A549 (cell line): ENCODE measurements around the gene CLSTN2. TPM values are rescaled to one million over a fixed set of nuclear protein-coding genes. Genes with fewer than 3 reads are reported as not detected.

Source experiments
- ATAC-seq, 2 experiments: fragments of 200-7000 bp in 1 of 2; fragments of >200 bp in 1 of 2; cut with Nextera tagmentation in 1 of 2; cut with Tn5 transposase in 1 of 2; 3 replicates each; pipeline versions ENCODE4 v1.8.0 to v1.9.1; 2018 to 2020; ENCODE audit warnings: mild to moderate bottlenecking in 1 of 2, moderate library complexity in 1 of 2
- CTCF ChIA-PET: fragments of 300-600 bp; sonication (Branson Sonifier 250); formaldehyde crosslinking; extraction: SDS; loops from one replicate; lab custom pipeline; 2021; ENCODE audit warnings: antibody characterized with exemption, inconsistent platforms; lab: Yijun Ruan, JAX
- POLR2A ChIA-PET: fragments of 350-600 bp; formaldehyde crosslinking; extraction: SDS; loops from one replicate; lab custom pipeline; 2021; ENCODE audit warnings: antibody characterized with exemption, inconsistent platforms; lab: Yijun Ruan, JAX
- DNase-seq, 2 experiments: peaks; one replicate each; pipeline versions ENCODE4 v3.0.0 to v3.0.0-alpha.2; 2011 to 2016; ENCODE audit warnings: low read depth in 1 of 2, low spot score in 1 of 2
- FAIRE-seq: peaks from 2 replicates; lab custom pipeline; 2011; peaks lifted over from hg19 to GRCh38; lab: Jason Lieb, UNC
- H3K27ac ChIP-seq, 2 experiments: fragments of >200 bp; sonication (Bioruptor Twin); formaldehyde crosslinking; 3 replicates each; pipeline ENCODE4 v1.5.1; 2016 to 2017
- H3K4me1 ChIP-seq: fragments of >200 bp; sonication (Bioruptor Twin); formaldehyde crosslinking; 3 replicates; pipeline ENCODE4 v1.6.1; 2016
- H3K4me2 ChIP-seq: fragments of >200 bp; sonication (Bioruptor Twin); formaldehyde crosslinking; 3 replicates; pipeline ENCODE4 v1.6.1; 2016
- H3K4me3 ChIP-seq: fragments of >200 bp; sonication (Bioruptor Twin); formaldehyde crosslinking; 3 replicates; pipeline ENCODE4 v1.5.1; 2016
- H3K9me3 ChIP-seq: fragments of >200 bp; sonication (Bioruptor Twin); formaldehyde crosslinking; 3 replicates; pipeline ENCODE4 v1.6.1; 2016
- CEBPB ChIP-seq, 2 experiments: fragments of >200 bp in 1 of 2; sonication (Bioruptor Twin) in 1 of 2; formaldehyde crosslinking in 1 of 2; IDR thresholded peaks; 2 replicates each; pipeline ENCODE4 v1.6.1; 2012 to 2016
- EHF ChIP-seq: fragments of 250-450 bp; sonication (Bioruptor Pico); IDR thresholded peaks from 2 replicates; pipeline ENCODE4 v1.5.0; 2020; ENCODE audit warnings: mild to moderate bottlenecking
- ELK1 ChIP-seq: fragments of 150-350 bp; IDR thresholded peaks from 2 replicates; pipeline ENCODE4 v1.6.1; 2014; ENCODE audit warnings: low read depth, mild to moderate bottlenecking, low read length
- FOSL2 ChIP-seq, 2 experiments: fragments of 450-650 bp in 1 of 2; fragments of >200 bp in 1 of 2; sonication (Bioruptor Twin) in 1 of 2; formaldehyde crosslinking; IDR thresholded peaks; 2 replicates each; pipeline versions ENCODE4 v1.5.0 to v1.6.1; 2016 to 2020; ENCODE audit warnings: mild to moderate bottlenecking in 1 of 2, moderate library complexity in 1 of 2
- FOXS1 ChIP-seq: fragments of 250-450 bp; sonication (Bioruptor Pico); IDR thresholded peaks from 2 replicates; pipeline ENCODE4 v1.5.0; 2020; ENCODE audit warnings: mild to moderate bottlenecking, moderate library complexity
- HES2 ChIP-seq: fragments of >200 bp; sonication (Bioruptor Twin); formaldehyde crosslinking; IDR thresholded peaks from 2 replicates; pipeline ENCODE4 v1.6.1; 2016
- HOXA7 ChIP-seq: fragments of 250-450 bp; sonication (Bioruptor Pico); IDR thresholded peaks from 2 replicates; pipeline ENCODE4 v1.5.0; 2020; ENCODE audit warnings: mild to moderate bottlenecking, moderate library complexity
- JUNB ChIP-seq: fragments of >200 bp; sonication (Bioruptor Twin); formaldehyde crosslinking; IDR thresholded peaks from 2 replicates; pipeline ENCODE4 v1.6.1; 2016
- KDM5A ChIP-seq: fragments of 200-600 bp; sonication (generic); IDR thresholded peaks from 2 replicates; pipeline ENCODE4 v1.6.1; 2016; ENCODE audit warnings: antibody characterized with exemption, mild to moderate bottlenecking
- MAZ ChIP-seq: fragments of 150-350 bp; IDR thresholded peaks from 2 replicates; pipeline ENCODE4 v1.6.1; 2014; ENCODE audit warnings: antibody characterized with exemption, low read depth, low read length, borderline replicate concordance
- NR3C1 ChIP-seq: fragments of >200 bp; sonication (Bioruptor Twin); formaldehyde crosslinking; IDR thresholded peaks from 3 replicates; pipeline ENCODE4 v1.6.1; 2017
- POLR2A ChIP-seq: IDR thresholded peaks from 2 replicates; pipeline ENCODE4 v1.6.1; 2012; ENCODE audit warnings: mild to moderate bottlenecking, low read length
- RFX5 ChIP-seq: fragments of 450-650 bp; IDR thresholded peaks from 2 replicates; pipeline ENCODE4 v1.7.1; 2014; ENCODE audit warnings: antibody characterized with exemption, mild to moderate bottlenecking, moderate library complexity
- RNF2 ChIP-seq: fragments of 200-600 bp; sonication (generic); IDR thresholded peaks from 2 replicates; pipeline ENCODE4 v1.6.1; 2016; ENCODE audit warnings: low read depth, mild to moderate bottlenecking, antibody characterized with exemption, moderate library complexity, borderline replicate concordance
- TFCP2L1 ChIP-seq: fragments of 250-450 bp; sonication (Bioruptor Pico); IDR thresholded peaks from 2 replicates; pipeline ENCODE4 v1.5.0; 2021; ENCODE audit warnings: mild to moderate bottlenecking
- TP53 ChIP-seq: fragments of 250-450 bp; sonication (Bioruptor Pico); IDR thresholded peaks from 2 replicates; pipeline ENCODE4 v1.5.0; 2021; ENCODE audit warnings: mild to moderate bottlenecking, moderate library complexity
- USF2 ChIP-seq: fragments of 450-650 bp; IDR thresholded peaks from 2 replicates; pipeline ENCODE4 v1.6.1; 2014; ENCODE audit warnings: antibody characterized with exemption
- ZSCAN20 ChIP-seq: fragments of 250-450 bp; sonication (Bioruptor Pico); IDR thresholded peaks from 2 replicates; pipeline ENCODE4 v1.8.0; 2022; ENCODE audit warnings: mild to moderate bottlenecking, moderate library complexity
- WGBS: methylation state at CpG from one replicate; pipeline ENCODE4 v1.1.6; 2017; ENCODE audit errors: missing lambda C conversion rate; 5-methylcytosine and 5-hydroxymethylcytosine counted together
- polyA plus RNA-seq, 4 experiments: library from polyadenylated mRNA; depleted of rRNA in 3 of 4; stranded (reverse); fragments of >200 nt; fragmentation: RNase III in 1 of 4; extraction: RNeasy Plus Mini Kit Qiagen cat#74134 plus additional on column Dnase treatment in 1 of 4; gene quantifications; 2 replicates in 3 of 4; 3 replicates in 1 of 4; pipeline ENCODE4 v1.2.3, GENCODE V29; 2011 to 2017
- TF ChIP-seq, protein P1 (sequence below): fragments of 250-450 bp; sonication (Bioruptor Pico); IDR thresholded peaks from 2 replicates; pipeline ENCODE4 v1.5.0; 2021; ENCODE audit warnings: mild to moderate bottlenecking, moderate library complexity, borderline replicate concordance
- TF ChIP-seq, protein P2 (sequence below): IDR thresholded peaks from 2 replicates; pipeline ENCODE4 v1.6.1; 2012; ENCODE audit warnings: low read depth, borderline replicate concordance
- TF ChIP-seq, protein P3 (sequence below): fragments of >200 bp; sonication (Bioruptor Twin); formaldehyde crosslinking; IDR thresholded peaks from 3 replicates; pipeline ENCODE4 v1.6.1; 2016

Gene CLSTN2
- polyA plus RNA-seq, 2 of the 4 experiments (the other 2 are of a cell fraction): 0.03 to 0.04 TPM

DNA sequence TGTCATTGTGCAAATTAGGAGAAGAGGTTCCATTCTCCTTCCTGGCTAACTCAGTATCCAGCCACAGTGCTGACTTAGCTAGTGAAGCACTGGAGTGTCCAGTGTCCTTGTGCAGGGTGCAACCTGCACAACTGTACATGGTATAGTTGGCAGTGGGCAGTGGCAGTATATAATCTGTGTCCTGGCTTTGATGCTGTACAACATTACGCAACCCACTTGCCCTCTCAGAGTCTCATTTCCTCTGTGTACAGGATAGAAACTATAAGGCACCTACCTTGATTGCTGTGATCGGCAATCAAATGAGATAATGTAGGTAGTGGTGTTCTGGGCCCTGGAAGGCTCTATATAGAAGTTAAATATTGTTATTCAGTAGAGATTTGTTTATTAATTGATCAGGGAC is 333.6 kb downstream of the CLSTN2 start:
- ATAC-seq (no peak), DNase-seq (no peak), FAIRE-seq (no peak)
- no peaks in the 10 kb centered on the region for H3K4me1 ChIP-seq
- H3K4me3 ChIP-seq: no peak overlapping the region
- no peaks in the 10 kb centered on the region for H3K9me3 ChIP-seq
- TF ChIP-seq EHF (CRISPR knock-in tag) (no peak), NR3C1 (no peak), KDM5A (no peak), FOSL2 (IDR thresholded peaks at IDR 0.05) (no peak), FOSL2 (CRISPR knock-in tag; IDR thresholded peaks at IDR 0.05) (no peak), JUNB (no peak), POLR2A (no peak), HES2 (no peak), HOXA7 (CRISPR knock-in tag) (no peak)
- TF ChIP-seq, protein P1, sequence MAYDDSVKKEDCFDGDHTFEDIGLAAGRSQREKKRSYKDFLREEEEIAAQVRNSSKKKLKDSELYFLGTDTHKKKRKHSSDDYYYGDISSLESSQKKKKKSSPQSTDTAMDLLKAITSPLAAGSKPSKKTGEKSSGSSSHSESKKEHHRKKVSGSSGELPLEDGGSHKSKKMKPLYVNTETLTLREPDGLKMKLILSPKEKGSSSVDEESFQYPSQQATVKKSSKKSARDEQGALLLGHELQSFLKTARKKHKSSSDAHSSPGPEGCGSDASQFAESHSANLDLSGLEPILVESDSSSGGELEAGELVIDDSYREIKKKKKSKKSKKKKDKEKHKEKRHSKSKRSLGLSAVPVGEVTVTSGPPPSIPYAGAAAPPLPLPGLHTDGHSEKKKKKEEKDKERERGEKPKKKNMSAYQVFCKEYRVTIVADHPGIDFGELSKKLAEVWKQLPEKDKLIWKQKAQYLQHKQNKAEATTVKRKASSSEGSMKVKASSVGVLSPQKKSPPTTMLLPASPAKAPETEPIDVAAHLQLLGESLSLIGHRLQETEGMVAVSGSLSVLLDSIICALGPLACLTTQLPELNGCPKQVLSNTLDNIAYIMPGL: no peak
- TF ChIP-seq, protein P2, sequence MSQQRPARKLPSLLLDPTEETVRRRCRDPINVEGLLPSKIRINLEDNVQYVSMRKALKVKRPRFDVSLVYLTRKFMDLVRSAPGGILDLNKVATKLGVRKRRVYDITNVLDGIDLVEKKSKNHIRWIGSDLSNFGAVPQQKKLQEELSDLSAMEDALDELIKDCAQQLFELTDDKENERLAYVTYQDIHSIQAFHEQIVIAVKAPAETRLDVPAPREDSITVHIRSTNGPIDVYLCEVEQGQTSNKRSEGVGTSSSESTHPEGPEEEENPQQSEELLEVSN: no peak
- TF ChIP-seq, protein P3, sequence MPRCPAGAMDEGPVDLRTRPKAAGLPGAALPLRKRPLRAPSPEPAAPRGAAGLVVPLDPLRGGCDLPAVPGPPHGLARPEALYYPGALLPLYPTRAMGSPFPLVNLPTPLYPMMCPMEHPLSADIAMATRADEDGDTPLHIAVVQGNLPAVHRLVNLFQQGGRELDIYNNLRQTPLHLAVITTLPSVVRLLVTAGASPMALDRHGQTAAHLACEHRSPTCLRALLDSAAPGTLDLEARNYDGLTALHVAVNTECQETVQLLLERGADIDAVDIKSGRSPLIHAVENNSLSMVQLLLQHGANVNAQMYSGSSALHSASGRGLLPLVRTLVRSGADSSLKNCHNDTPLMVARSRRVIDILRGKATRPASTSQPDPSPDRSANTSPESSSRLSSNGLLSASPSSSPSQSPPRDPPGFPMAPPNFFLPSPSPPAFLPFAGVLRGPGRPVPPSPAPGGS: no peak
- CTCF ChIA-PET: interaction anchor here (1.6 kb wide), 1 partner anchor 16 kb away, joined by 3 read pairs; no protein-coding TSS in a partner anchor
- H3K4me2 ChIP-seq: no peak overlapping the region
- H3K27ac ChIP-seq: no peak overlapping the region
- POLR2A ChIA-PET: no interaction called here
- WGBS: 8% methylated on average over 2 of the region's 2 CpGs

DNA sequence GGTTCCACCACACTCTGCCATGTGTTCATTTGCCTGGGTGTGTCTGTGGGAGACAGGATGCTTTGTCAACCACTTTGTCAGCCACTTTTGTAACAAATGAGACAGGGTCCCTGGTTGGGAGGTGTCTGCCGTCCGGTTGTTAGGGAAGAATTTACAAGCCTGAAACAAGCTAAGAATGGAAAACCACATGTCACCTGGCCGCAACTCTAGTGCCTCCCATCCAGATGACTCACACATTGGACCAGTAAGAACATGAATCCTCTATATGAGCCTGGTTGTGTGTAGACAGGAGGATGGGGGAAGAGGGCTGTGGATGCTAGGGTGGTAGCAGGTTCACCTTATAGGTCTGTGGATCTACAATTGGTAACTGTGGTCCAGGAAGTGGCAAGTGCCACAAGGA is 335.3 kb downstream of the CLSTN2 start:
- DNase-seq: no peak
- Histone ChIP-seq H3K9me3 (no peaks in the 10 kb centered on the region), H3K4me1 (no peaks in the 10 kb centered on the region), H3K4me3 (no peak overlapping the region), H3K4me2 (no peak overlapping the region), H3K27ac (no peak overlapping the region)
- ChIA-PET CTCF (no interaction called here), POLR2A (no interaction called here)
- 3% methylated on average over 3 of the region's 3 CpGs for WGBS
- no peak for FAIRE-seq
- ATAC-seq: no peak
- TF ChIP-seq ELK1 (no peak), CEBPB (IDR thresholded peaks at IDR 0.05) (no peak), TFCP2L1 (CRISPR knock-in tag) (no peak), USF2 (no peak), RFX5 (no peak), RNF2 (no peak), FOXS1 (CRISPR knock-in tag) (no peak), MAZ (no peak), ZSCAN20 (CRISPR knock-in tag) (no peak), TP53 (CRISPR knock-in tag) (no peak), POLR2A (no peak)
- TF ChIP-seq, protein P1: no peak
- TF ChIP-seq, protein P2: no peak
